Stimulated activated CD8-positive, alpha-beta memory T cell treated with anti-CD3 and anti-CD28 coated beads, Interleukin-7, amount 100 ng/mL, for 24 hours (primary cell): ENCODE data around the gene RHBDD1.

Experiments used
- DNase-seq: peaks from one replicate; pipeline ENCODE4 v3.0.0-alpha.2; 2020; ENCODE audit warnings: low read depth

The RHBDD1 gene

GRCh38 chr2:226915846-226916360 is 80.0 kb downstream of the RHBDD1 start:
- no peak for DNase-seq

DNA sequence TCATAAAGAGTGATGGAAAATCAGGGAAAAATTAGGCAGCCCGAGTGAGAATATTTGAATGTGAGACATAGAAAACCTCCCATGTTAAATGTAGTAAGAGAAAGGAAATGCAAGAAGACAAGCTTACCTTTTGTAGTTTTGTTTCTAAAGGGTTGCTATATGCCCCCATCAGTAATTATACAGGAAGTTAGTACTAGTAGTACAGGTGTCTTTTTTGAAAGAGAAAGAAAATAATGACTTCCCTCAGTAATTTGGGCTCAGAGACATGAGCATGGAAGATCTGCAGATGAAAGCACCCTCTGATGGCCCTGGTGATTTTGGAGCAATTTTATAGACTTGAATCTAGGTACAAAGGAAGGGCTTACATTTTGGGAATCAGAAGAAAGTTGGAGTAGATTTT is 80.8 kb downstream of the RHBDD1 start:
- no peak for DNase-seq

- no peak for DNase-seq
Measured at GRCh38 chr2:226932443-226932842, 96.6 kb downstream of the RHBDD1 start.

- no peak for DNase-seq
Measured at GRCh38 chr2:226934546-226935201, 98.8 kb downstream of the RHBDD1 start.

DNA sequence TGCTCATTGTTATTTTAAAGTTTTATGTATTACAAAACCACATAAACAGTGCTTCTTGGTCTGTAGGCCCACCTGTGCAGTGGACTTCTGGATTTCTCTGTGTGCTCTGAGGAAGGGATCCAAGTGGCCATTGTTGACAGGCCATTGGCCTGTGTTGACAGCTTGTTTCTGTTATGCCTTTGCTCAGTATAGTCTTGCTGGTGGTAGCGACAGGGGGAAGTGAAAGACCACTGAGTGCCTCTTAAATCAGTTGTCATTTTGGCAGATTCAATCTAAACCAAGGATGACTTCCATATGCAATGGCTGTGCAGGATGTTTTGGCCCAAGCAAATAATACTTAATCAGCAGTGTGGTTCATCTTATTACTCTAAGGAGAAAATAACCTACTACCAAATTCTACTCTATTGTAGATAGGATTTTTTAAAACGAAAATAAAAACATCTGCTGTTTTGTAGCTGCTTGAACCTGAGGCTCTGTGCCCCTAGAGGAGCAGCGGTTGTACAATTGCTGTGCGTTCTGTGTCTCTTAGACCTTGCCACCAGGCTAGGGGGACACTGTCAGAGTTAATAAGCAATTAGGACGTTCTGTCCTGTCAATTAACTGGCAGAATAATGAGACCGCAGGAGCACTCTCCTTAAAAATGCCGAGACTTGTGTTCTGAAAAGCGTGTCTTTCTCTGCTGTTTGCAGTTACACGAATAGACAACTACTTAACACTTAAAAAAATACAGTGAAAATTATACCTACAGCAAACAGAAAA is 108.2 kb downstream of the RHBDD1 start:
- no peak for DNase-seq

DNA sequence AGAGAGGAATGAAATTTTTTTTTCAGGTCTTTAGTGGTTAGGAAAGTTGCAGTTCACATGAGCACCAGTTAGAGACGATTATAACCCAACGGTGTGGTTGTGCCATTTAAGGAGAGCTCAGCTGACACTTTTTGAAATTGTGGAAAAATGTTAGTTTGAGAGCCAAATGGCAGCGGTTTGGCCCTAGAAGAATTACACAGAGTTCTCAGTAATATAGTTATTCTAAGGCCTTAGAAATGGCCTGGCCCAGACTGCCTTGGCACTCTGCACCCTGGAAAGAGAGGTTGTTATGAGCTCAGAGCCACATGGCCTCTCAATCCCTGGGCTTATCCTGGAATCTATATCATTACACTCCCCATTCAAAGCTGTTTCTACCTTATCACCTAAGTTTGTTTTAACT is 117.4 kb downstream of the RHBDD1 start:
- DNase-seq = no peak

GRCh38 chr2:226953826-226954225 is 118.0 kb downstream of the RHBDD1 start:
- DNase-seq = no peak

DNA sequence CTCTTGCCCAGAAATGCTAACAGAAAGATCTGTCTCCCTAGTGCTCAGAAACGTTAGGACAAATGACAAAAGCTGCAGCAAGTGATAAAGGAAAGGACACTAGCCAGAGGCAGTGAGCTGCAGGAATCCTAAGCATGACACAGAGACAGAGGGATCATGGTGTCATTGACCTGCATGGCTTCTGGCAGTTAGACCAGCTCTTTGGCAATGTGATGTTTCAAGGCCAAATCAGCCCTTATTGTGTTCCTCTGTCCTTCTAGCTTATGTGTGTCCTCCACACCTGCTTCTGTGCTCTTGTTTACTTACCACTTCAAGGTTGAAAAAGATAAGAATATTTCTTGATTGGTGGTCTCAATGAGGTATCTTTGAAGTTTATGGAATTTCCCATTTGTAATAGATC is 120.8 kb downstream of the RHBDD1 start:
- no peak for DNase-seq

DNA sequence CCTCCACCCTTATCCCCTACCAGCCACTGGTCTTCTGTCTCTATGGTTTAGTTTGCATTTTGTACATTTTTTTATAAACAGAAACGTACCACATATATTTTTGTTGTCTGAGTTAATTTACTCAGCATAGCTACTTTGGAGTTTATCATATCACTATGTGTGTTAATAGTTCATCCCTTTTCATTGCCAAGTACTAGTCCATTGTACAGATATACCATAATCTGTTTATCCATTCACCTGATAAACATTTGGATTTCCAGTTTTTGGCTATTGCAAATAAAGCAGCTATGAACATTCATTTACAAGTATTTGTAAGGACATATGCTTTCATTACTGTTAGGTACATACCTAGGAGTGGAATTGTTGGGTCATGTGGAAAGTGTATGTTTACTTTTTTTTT is 123.6 kb downstream of the RHBDD1 start:
- DNase-seq = no peak

DNA sequence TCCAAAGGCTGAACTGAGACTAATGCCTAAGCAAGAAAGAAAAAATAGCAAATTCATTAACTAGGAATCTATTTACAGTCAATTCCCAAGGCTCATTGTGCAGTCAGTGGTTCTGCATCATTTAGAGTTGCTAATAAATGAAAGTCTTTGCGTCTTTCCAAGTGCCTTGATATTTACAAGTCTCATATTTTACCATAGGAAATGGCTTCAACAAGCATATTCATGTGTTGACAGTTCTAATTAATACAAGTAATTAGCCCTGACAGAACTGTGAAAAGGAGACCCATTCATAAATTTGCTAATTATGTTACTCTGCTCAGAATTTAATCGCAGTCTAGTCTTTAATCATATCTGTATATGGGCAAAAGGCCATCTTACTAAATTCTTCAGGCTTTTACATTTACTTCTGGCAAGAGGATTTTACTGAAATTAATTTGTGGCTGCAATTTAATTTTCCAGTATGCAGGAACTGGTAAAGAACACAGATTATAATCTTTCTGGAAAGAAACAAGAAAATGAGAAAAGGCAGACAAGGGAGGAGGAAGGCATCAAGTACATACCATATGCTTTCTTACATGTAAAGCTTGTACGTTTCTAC is 126.4 kb downstream of the RHBDD1 start:
- DNase-seq = no peak

- no peak for DNase-seq
Measured at GRCh38 chr2:226963528-226963927, 127.7 kb downstream of the RHBDD1 start.

GRCh38 chr2:226965376-226965775 is 129.5 kb downstream of the RHBDD1 start:
- no peak for DNase-seq

DNA sequence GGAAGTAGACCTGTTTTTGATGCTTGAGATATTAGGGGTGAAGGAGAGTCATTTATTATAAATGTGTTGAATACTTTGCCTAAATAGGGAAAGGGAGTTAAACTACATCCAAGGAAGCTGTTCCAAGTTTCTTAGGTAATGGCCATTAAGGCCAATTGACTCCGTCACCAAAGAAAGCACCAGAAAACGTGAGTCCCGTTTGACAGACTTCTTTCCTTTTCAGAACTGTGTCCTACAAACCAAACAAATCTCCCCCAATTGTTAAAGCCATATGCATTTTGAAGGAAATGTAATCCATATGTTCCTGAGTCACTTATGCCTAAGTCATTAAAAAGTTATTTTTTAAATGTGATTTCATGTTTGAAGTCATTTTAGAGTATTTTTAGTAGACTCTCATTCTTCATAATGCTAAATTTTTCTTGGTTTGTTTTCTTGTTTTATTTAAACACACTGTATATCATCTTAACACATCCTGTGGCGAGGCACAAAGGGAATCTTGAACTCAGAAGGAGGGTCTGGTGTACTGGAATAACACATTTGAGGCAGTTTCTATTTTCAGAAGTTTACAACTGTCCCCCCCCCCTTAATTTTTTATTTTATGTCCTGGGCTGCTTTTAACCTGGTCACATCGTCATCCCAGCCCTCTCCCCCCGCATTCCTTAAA is 133.7 kb downstream of the RHBDD1 start:
- DNase-seq = no peak

GRCh38 chr2:226970362-226970761 is 134.5 kb downstream of the RHBDD1 start:
- DNase-seq = no peak

DNA sequence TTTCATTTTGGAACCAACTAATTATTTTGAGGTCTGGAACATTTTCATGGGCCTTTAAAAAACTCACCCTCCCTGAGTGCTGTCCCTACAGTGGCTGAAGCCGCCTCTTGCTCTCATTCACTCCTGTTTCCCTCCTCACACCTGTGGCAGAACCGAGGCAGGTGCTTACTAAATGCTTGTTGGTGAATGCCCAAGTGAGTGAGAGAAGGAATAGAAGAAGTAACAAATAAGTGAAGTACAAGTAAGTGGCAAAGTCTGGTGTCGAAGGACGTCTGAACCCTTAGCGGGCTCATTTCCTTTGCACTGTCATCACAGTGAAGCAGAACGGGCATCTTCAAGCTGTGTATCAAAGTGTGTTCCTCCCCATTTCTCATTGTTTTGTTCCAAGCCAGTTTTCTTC is 135.2 kb downstream of the RHBDD1 start:
- DNase-seq = no peak

DNA sequence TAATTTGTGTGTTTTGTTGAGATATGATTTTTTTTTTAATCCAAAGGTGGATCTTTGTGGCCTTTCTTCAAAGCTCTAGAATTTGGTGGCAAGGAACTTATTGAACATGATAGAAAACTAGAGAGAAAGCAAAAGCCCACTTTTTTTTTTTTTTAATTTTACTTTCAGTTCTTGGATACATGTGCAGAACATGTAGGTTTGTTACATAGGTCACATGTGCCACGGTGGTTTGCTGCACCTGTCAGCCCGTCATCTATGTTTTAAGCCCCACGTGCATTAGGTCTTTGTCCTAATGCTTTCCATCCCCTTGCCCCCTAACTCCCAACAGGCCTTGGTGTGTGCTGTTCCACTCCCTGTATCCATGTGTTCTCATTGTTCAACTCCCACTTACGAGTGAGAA is 135.9 kb downstream of the RHBDD1 start:
- no peak for DNase-seq

DNA sequence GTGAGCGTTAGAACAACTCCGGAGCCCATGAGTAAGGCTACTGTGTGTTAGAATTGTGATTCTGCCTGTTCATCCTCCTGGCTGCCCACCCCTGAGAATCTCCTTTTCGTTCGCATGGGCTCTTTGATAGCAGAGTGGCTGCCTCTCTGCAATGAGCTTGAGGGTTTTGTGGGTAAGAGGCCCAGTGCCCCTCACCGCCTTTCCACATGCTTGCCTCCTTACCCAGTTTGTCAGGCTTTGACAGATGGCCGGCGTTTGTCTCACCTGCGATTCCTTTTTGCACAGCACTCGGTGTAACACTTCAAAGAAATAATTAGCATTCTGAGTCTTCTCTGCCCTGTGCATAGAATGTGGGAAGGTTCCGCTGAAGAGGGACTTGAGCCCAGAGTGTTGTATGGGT is 138.0 kb downstream of the RHBDD1 start:
- DNase-seq = no peak

- DNase-seq = no peak
Measured at GRCh38 chr2:226977775-226978190, 141.9 kb downstream of the RHBDD1 start.

GRCh38 chr2:226978300-226978699 is 142.4 kb downstream of the RHBDD1 start:
- no peak for DNase-seq

GRCh38 chr2:226979004-226979403 is 143.2 kb downstream of the RHBDD1 start:
- DNase-seq = no peak

GRCh38 chr2:226981791-226982326 is 146.0 kb downstream of the RHBDD1 start:
- no peak for DNase-seq
